Measurements from ENCODE around the gene CSTPP1. TPM values are rescaled to one million over a fixed set of nuclear protein-coding genes. Genes with fewer than 3 reads are reported as not detected.

CSTPP1 gene
- total and polyA plus RNA-seq, 2 of the 8 experiments (the other 6 are each of a cell fraction or from before 2014, with no cell fraction given), result 24.2 to 28.7 TPM

DNA sequence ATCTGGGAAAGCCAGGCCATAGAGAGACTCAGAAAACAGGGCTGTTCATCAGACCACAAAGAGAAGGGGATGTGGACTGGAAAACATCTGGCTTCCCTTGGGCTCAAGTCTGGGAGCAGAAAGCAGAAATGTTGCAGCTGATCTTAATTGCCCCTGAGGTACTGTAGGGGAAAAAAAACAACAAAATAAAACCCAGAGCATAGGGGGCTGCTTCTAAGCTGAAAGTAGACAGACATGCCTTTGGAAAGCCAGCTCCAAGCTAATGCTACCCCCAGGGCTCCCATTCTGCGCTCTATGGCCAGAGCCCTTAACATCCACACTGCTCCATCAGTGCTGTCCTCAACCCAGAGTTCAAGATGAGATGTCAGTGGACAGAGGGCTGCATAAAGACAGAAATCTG is 251.7 kb downstream of the CSTPP1 start (continued):
- TF ChIP-seq SIX5 (IDR thresholded peaks at IDR 0.05; ENCODE audit: low read depth, low read length) (no peak), SIN3A (conservative IDR thresholded peaks at IDR 0.05 in 1 of 2, IDR thresholded peaks at IDR 0.05 in 1 of 2; ENCODE audit: low read depth in 1 of 2, low read length in 2 of 2) (no peak), CBX5 (IDR thresholded peaks at IDR 0.05; ENCODE audit: low read depth, low read length) (no peak), HDAC6 (IDR thresholded peaks at IDR 0.05; ENCODE audit: low read depth, low read length) (no peak), RBBP5 (IDR thresholded peaks at IDR 0.05; ENCODE audit: borderline replicate concordance, low read depth, low read length) (no peak)
- TF ChIP-seq, protein P1, sequence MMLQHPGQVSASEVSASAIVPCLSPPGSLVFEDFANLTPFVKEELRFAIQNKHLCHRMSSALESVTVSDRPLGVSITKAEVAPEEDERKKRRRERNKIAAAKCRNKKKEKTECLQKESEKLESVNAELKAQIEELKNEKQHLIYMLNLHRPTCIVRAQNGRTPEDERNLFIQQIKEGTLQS (IDR thresholded peaks at IDR 0.05; ENCODE audit: insufficient read depth, low read depth, low read length), result no peak
